Measurements from ENCODE around the gene CAMK4. TPM values are rescaled to one million over a fixed set of nuclear protein-coding genes. Genes with fewer than 3 reads are reported as not detected.

CAMK4 gene
- total RNA-seq, 1 donor from 2014 or later = 3.8 TPM

DNA sequence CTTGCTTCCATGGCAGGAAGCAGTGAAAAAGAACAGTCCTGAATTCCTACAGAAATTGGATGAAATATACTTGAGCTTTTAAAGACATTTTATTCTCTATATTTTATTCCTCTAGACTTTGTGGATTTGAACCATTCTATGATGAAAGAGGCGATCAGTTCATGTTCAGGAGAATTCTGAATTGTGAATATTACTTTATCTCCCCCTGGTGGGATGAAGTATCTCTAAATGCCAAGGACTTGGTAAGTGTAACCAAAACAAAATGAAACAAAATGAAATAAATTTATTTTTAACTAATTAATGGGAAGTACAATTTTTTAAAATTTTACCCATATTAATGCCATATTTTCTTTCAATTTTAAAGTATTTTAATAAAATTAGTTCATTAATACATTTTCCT lies 254.1 kb downstream of the CAMK4 start:
- Histone ChIP-seq H3K4me3 (ENCODE audit: insufficient read depth, low read depth, low read length) (no peak overlapping the region), H3K9me3 (ENCODE audit: insufficient read depth, low read depth, low read length) (no peaks in the 10 kb centered on the region), H3K79me2 (ENCODE audit: insufficient read depth, low read length) (no peaks in the 10 kb centered on the region), H4K20me1 (ENCODE audit: insufficient read depth, low read length) (no peaks in the 10 kb centered on the region), H2AFZ (ENCODE audit: low read depth, low read length) (no peak overlapping the region), H3K9ac (ENCODE audit: low read length) (no peak overlapping the region), H3K4me1 (ENCODE audit: insufficient read depth, low read length) (no peaks in the 10 kb centered on the region), H3K27me3 (ENCODE audit: insufficient read depth, low read length) (no peaks in the 10 kb centered on the region), H3K36me3 (ENCODE audit: insufficient read depth, low read length) (no peaks in the 10 kb centered on the region), H3K27ac (ENCODE audit: low read depth, low read length) (no peak overlapping the region), H3K4me2 (ENCODE audit: low read length) (no peak overlapping the region)
- Mint-ChIP-seq H3K9me3 (ENCODE audit: unreplicated experiment) (no peaks in the 10 kb centered on the region), H3K27me3 (ENCODE audit: low read depth, unreplicated experiment) (no peaks in the 10 kb centered on the region), H3K4me3 (ENCODE audit: unreplicated experiment) (no peak overlapping the region), H3K36me3 (ENCODE audit: low read depth, unreplicated experiment) (no peaks in the 10 kb centered on the region), H3K27ac (ENCODE audit: unreplicated experiment) (no peak overlapping the region), H3K4me1 (ENCODE audit: low read depth, unreplicated experiment) (no peaks in the 10 kb centered on the region)
- no peak for DNase-seq (ENCODE audit: low read depth)
- no peak for FAIRE-seq
- no peak for TF ChIP-seq EZH2 (IDR thresholded peaks at IDR 0.05; ENCODE audit: insufficient read depth, low read length)
- TF ChIP-seq, protein P1, sequence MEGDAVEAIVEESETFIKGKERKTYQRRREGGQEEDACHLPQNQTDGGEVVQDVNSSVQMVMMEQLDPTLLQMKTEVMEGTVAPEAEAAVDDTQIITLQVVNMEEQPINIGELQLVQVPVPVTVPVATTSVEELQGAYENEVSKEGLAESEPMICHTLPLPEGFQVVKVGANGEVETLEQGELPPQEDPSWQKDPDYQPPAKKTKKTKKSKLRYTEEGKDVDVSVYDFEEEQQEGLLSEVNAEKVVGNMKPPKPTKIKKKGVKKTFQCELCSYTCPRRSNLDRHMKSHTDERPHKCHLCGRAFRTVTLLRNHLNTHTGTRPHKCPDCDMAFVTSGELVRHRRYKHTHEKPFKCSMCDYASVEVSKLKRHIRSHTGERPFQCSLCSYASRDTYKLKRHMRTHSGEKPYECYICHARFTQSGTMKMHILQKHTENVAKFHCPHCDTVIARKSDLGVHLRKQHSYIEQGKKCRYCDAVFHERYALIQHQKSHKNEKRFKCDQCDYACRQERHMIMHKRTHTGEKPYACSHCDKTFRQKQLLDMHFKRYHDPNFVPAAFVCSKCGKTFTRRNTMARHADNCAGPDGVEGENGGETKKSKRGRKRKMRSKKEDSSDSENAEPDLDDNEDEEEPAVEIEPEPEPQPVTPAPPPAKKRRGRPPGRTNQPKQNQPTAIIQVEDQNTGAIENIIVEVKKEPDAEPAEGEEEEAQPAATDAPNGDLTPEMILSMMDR (IDR thresholded peaks at IDR 0.05; ENCODE audit: insufficient read depth, low read depth, low read length) = no peak

DNA sequence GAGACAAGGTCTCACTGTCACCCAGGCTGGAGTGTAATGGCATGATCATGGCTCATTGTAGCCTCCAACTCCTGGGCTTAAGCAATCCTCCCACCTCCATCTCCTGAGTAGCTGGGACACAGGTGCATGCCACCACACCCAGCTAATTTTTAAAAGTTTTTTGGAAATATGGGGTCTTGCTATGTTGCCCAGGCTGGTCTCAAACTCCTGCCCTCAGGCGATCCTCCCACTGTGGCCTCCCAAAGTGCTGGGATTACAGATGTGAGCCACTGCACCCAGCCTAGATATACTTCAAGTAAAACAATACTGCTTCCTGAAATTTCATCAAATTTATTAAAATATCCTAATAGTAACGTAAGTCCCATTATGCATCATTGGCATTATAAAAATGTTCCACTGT lies 254.7 kb downstream of the CAMK4 start:
- no peak overlapping the region for H2AFZ ChIP-seq (ENCODE audit: low read depth, low read length)
- FAIRE-seq (no peak), DNase-seq (ENCODE audit: low read depth) (no peak)
- no peak overlapping the region for H3K27ac ChIP-seq (ENCODE audit: low read depth, low read length)
- no peak overlapping the region for H3K4me3 ChIP-seq (ENCODE audit: insufficient read depth, low read depth, low read length)
- no peaks in the 10 kb centered on the region for H3K36me3 ChIP-seq (ENCODE audit: insufficient read depth, low read length)
- H3K4me1 ChIP-seq (ENCODE audit: insufficient read depth, low read length) = no peaks in the 10 kb centered on the region
- H3K79me2 ChIP-seq (ENCODE audit: insufficient read depth, low read length) = no peaks in the 10 kb centered on the region
- no peaks in the 10 kb centered on the region for H3K9me3 ChIP-seq (ENCODE audit: insufficient read depth, low read depth, low read length)
- H3K27me3 ChIP-seq (ENCODE audit: insufficient read depth, low read length) = no peaks in the 10 kb centered on the region
- H3K4me1 Mint-ChIP-seq (ENCODE audit: low read depth, unreplicated experiment) = no peaks in the 10 kb centered on the region
- no peaks in the 10 kb centered on the region for H4K20me1 ChIP-seq (ENCODE audit: insufficient read depth, low read length)
- no peaks in the 10 kb centered on the region for H3K27me3 Mint-ChIP-seq (ENCODE audit: low read depth, unreplicated experiment)
- H3K27ac Mint-ChIP-seq (ENCODE audit: unreplicated experiment) = no peak overlapping the region
- no peaks in the 10 kb centered on the region for H3K36me3 Mint-ChIP-seq (ENCODE audit: low read depth, unreplicated experiment)
- H3K9ac ChIP-seq (ENCODE audit: low read length) = no peak overlapping the region
- H3K4me3 Mint-ChIP-seq (ENCODE audit: unreplicated experiment) = no peak overlapping the region
- TF ChIP-seq EZH2 (IDR thresholded peaks at IDR 0.05; ENCODE audit: insufficient read depth, low read length) = no peak
- TF ChIP-seq, protein P1 (IDR thresholded peaks at IDR 0.05; ENCODE audit: insufficient read depth, low read depth, low read length) = no peak
- H3K9me3 Mint-ChIP-seq (ENCODE audit: unreplicated experiment) = no peaks in the 10 kb centered on the region
- H3K4me2 ChIP-seq (ENCODE audit: low read length) = no peak overlapping the region

DNA sequence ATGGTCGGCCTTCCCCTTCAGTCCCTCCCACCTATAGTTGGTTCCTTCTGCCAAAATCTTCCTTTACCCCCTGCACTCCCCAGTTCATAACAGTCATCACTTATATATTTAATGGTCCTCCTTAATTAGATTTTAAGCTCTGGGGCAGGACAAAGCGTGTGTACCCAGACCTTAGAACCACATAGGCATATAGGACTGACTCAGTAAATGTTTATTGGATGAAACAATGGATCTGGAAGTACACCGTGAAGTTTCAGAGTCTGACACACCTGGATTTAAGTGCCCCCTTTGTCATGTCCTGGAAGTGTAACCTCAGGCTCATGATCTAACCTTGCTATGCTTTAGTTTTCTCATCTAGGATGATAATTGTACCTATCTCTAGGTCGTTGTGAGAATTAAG lies 256.2 kb downstream of the CAMK4 start:
- no peak overlapping the region for H3K4me3 Mint-ChIP-seq (ENCODE audit: unreplicated experiment)
- no peak overlapping the region for H3K9ac ChIP-seq (ENCODE audit: low read length)
- no peak overlapping the region for H3K4me2 ChIP-seq (ENCODE audit: low read length)
- no peak for DNase-seq (ENCODE audit: low read depth)
- H3K27ac Mint-ChIP-seq (ENCODE audit: unreplicated experiment) = no peak overlapping the region
- H4K20me1 ChIP-seq (ENCODE audit: insufficient read depth, low read length) = no peaks in the 10 kb centered on the region
- no peaks in the 10 kb centered on the region for H3K9me3 ChIP-seq (ENCODE audit: insufficient read depth, low read depth, low read length)
- no peaks in the 10 kb centered on the region for H3K36me3 ChIP-seq (ENCODE audit: insufficient read depth, low read length)
- no peak for TF ChIP-seq EZH2 (IDR thresholded peaks at IDR 0.05; ENCODE audit: insufficient read depth, low read length)
- TF ChIP-seq, protein P1 (IDR thresholded peaks at IDR 0.05; ENCODE audit: insufficient read depth, low read depth, low read length) = no peak
- H3K79me2 ChIP-seq (ENCODE audit: insufficient read depth, low read length) = no peaks in the 10 kb centered on the region
- H3K4me1 Mint-ChIP-seq (ENCODE audit: low read depth, unreplicated experiment) = no peaks in the 10 kb centered on the region
- no peaks in the 10 kb centered on the region for H3K27me3 ChIP-seq (ENCODE audit: insufficient read depth, low read length)
- no peak for FAIRE-seq
- H3K36me3 Mint-ChIP-seq (ENCODE audit: low read depth, unreplicated experiment) = no peaks in the 10 kb centered on the region
- no peak overlapping the region for H3K4me3 ChIP-seq (ENCODE audit: insufficient read depth, low read depth, low read length)
- no peaks in the 10 kb centered on the region for H3K27me3 Mint-ChIP-seq (ENCODE audit: low read depth, unreplicated experiment)
- H3K9me3 Mint-ChIP-seq (ENCODE audit: unreplicated experiment) = no peaks in the 10 kb centered on the region
- no peak overlapping the region for H3K27ac ChIP-seq (ENCODE audit: low read depth, low read length)
- H2AFZ ChIP-seq (ENCODE audit: low read depth, low read length) = no peak overlapping the region
- H3K4me1 ChIP-seq (ENCODE audit: insufficient read depth, low read length) = no peaks in the 10 kb centered on the region
